Measurements from ENCODE around the gene PTPRK. TPM values are rescaled to one million over a fixed set of nuclear protein-coding genes. Genes with fewer than 3 reads are reported as not detected.

PTPRK gene
- total RNA-seq, 1 donor = 70.2 TPM

DNA sequence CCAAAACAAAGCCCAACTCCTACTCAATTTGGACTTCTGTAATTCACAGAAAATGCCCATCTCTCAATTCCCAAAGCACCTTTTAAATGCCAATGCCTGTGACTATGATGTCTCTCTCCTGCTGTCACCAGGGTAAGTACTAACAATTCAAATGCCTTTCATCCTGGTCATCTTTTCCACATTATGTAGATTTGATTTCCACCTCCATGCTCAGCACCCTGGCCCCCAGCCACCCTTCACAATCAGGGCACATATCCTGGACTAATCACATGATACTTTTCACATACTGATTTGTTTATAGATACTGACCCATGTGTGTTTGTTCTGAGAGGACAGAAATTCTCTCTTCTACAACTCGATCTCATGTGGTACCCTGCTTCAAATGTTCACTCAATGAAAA is 236.3 kb downstream of the PTPRK start:
- DNase-seq (ENCODE audit: low read depth) = no peak
- no peak overlapping the region for H3K4me3 ChIP-seq (ENCODE audit: low read depth, low read length)
- TF ChIP-seq, protein P1, sequence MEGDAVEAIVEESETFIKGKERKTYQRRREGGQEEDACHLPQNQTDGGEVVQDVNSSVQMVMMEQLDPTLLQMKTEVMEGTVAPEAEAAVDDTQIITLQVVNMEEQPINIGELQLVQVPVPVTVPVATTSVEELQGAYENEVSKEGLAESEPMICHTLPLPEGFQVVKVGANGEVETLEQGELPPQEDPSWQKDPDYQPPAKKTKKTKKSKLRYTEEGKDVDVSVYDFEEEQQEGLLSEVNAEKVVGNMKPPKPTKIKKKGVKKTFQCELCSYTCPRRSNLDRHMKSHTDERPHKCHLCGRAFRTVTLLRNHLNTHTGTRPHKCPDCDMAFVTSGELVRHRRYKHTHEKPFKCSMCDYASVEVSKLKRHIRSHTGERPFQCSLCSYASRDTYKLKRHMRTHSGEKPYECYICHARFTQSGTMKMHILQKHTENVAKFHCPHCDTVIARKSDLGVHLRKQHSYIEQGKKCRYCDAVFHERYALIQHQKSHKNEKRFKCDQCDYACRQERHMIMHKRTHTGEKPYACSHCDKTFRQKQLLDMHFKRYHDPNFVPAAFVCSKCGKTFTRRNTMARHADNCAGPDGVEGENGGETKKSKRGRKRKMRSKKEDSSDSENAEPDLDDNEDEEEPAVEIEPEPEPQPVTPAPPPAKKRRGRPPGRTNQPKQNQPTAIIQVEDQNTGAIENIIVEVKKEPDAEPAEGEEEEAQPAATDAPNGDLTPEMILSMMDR (IDR thresholded peaks at IDR 0.05; ENCODE audit: insufficient read depth, low read length) = no peak

DNA sequence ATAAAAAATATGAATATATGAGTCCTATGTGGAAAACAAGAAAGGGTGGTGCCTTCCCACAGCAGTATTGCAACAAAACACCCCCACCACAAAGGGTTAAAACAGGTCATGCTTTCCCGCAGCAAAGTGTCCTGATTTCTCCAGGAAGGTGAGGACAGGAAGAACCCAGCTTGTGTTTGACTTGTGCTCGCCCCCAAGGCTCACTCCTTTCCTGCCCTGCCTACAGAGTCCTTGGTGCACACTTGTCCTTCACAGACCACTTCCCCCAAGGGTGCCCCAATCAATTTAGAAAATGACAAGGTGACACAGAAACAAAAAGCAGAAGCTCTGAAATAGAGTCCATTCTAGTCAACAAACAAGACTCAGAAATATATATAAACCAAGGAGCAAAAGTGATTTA is 237.4 kb downstream of the PTPRK start:
- TF ChIP-seq, protein P1 (IDR thresholded peaks at IDR 0.05; ENCODE audit: insufficient read depth, low read length) = no peak
- no peak for DNase-seq (ENCODE audit: low read depth)
- no peak overlapping the region for H3K4me3 ChIP-seq (ENCODE audit: low read depth, low read length)

DNA sequence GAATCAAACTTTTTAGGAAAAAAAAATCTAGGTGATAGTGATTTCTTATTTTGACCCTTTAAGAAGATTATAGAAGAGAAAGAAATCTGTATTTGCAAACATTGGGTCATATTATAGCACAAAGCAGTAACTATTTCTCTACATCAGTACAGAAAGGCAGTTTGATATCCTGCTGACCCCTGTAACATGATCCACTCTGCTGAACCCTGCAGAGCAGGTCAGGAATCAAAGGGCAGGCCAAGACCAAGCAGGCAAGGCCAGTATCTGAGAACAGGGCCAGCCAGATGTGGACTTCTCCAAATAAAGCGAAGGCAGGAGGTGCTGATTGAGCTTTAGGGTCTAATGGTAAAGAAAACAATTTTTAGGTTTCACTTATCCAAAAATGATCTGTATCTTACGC is 239.4 kb downstream of the PTPRK start:
- no peak overlapping the region for H3K4me3 ChIP-seq (ENCODE audit: low read depth, low read length)
- TF ChIP-seq, protein P1 (IDR thresholded peaks at IDR 0.05; ENCODE audit: insufficient read depth, low read length) = no peak
- no peak for DNase-seq (ENCODE audit: low read depth)

DNA sequence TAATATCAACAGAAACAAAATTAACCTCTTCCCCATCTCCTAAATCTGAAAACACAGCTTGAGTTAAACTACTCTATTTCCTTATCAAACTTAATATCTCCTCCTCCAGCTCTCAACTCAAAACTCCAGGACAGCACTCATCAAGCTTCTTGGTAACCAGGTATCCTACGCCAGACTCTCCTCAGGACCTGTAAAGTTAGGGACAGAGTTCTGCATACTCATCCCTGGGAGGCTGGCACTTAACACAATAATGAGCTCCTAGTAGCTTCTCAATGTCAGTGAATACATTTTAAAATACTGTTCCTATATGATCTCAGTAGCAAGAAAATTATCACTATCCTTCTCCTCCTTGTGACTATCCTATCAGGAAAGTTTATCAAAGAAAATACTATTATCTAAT is 240.3 kb downstream of the PTPRK start:
- no peak overlapping the region for H3K4me3 ChIP-seq (ENCODE audit: low read depth, low read length)
- DNase-seq (ENCODE audit: low read depth) = no peak
- TF ChIP-seq, protein P1 (IDR thresholded peaks at IDR 0.05; ENCODE audit: insufficient read depth, low read length) = no peak

DNA sequence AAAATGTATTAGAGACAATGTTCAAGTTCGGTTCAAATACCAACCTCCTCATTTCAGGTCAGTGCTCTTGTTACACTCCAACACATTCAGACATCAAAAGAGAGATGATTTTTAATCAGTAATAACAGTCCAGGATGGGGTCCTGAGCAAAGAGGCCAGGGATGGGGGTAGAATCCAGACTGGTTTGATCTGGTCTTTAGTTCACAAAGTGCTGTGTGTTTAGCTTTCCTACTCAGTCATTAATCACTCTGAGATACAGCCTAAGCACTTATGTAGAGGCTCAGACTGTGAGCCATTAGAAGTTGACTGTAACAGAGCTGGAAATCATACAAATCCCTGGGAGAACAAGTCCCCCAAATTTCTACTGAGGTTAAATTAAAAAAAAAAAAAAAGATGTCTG is 241.6 kb downstream of the PTPRK start:
- H3K4me3 ChIP-seq (ENCODE audit: low read depth, low read length) = no peak overlapping the region
- TF ChIP-seq, protein P1 (IDR thresholded peaks at IDR 0.05; ENCODE audit: insufficient read depth, low read length) = no peak
- no peak for DNase-seq (ENCODE audit: low read depth)

DNA sequence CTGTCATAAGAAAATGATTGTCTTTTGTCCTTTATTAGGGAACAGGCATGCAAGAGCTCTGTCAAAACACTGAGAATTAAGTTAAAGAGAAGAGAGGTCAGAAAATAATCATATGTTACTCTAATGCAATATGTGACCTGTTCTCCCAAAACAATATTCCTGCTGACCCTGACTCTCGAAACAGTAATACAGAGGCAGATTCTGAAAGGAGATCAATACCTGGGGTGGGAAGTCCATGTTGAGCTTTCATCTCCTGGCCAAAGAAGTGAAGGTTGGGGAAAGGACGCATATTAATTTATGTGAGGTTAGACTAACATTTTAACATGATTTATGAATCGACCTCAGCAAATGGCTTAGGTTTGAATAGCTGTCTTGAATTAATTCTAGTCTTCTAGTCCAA is 243.0 kb downstream of the PTPRK start:
- DNase-seq (ENCODE audit: low read depth) = no peak
- TF ChIP-seq, protein P1 (IDR thresholded peaks at IDR 0.05; ENCODE audit: insufficient read depth, low read length) = no peak
- no peak overlapping the region for H3K4me3 ChIP-seq (ENCODE audit: low read depth, low read length)

DNA sequence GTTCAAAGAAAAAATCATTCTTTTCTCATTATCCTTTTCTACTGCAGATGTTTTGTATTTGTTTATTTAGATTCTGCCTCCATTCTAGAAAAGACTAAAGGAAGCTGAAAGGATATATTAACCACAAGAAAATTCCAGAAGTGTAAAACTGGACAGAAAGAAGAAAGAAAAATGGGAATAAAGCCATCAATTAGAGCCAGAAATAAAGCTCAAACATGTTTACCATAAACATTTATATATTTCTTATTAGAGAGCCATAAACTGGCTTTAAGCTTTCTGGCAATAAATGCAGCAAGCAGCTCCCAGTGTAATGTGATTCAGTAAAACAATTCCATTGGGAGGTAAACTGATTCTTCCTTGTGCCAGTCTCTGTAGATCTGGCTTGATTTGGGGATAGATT is 244.1 kb downstream of the PTPRK start:
- TF ChIP-seq, protein P1 (IDR thresholded peaks at IDR 0.05; ENCODE audit: insufficient read depth, low read length) = no peak
- no peak for DNase-seq (ENCODE audit: low read depth)
- no peak overlapping the region for H3K4me3 ChIP-seq (ENCODE audit: low read depth, low read length)
